ENCODE data around the gene YARS1. TPM values are rescaled to one million over a fixed set of nuclear protein-coding genes. Genes with fewer than 3 reads are reported as not detected.

Gene YARS1
- total and polyA plus RNA-seq, 2 of the 13 experiments (the other 11 are each of a cell fraction or from before 2014, with no cell fraction given), result 50.1 to 113 TPM

DNA sequence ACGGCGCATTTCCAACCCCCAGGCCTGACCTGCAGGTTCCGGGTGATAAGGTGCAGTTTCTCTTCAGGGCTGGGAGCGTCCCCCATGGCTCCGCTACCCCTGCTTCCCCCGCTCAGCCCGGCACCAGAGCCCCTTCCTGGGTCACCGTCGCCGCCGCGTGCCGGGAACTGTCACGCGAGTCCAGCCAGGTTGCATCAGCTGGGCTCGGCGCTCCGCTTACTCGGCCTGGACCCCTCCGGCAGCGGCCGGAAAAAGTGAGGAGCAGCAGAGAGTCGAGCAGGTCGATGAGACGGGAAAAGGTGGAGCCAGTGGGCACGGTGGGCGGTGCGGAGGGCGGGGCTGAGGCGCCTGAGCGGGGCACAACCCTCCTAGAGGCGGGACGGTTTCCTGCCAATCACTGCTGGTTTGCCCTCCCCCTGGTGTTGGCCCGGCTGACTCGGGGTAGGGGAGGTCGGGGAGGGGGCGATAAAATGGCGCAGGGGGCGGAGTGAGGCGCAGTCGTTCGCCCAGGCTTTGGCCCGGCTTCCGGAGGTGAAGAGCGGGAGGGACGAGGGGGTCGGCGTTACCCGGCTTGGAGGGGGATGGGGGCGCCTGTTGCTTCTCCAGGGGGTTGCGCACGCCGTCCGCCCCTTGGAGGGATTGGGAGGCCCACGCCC lies at the start of gene YARS1, which contains the start of gene S100PBP (continued):
- TF ChIP-seq, protein P1, sequence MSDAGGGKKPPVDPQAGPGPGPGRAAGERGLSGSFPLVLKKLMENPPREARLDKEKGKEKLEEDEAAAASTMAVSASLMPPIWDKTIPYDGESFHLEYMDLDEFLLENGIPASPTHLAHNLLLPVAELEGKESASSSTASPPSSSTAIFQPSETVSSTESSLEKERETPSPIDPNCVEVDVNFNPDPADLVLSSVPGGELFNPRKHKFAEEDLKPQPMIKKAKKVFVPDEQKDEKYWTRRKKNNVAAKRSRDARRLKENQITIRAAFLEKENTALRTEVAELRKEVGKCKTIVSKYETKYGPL (CRISPR knock-in tag; IDR thresholded peaks at IDR 0.05), result peak; percentile 54; the same call in 1 of the 2 replicates
- TF ChIP-seq, protein P2, sequence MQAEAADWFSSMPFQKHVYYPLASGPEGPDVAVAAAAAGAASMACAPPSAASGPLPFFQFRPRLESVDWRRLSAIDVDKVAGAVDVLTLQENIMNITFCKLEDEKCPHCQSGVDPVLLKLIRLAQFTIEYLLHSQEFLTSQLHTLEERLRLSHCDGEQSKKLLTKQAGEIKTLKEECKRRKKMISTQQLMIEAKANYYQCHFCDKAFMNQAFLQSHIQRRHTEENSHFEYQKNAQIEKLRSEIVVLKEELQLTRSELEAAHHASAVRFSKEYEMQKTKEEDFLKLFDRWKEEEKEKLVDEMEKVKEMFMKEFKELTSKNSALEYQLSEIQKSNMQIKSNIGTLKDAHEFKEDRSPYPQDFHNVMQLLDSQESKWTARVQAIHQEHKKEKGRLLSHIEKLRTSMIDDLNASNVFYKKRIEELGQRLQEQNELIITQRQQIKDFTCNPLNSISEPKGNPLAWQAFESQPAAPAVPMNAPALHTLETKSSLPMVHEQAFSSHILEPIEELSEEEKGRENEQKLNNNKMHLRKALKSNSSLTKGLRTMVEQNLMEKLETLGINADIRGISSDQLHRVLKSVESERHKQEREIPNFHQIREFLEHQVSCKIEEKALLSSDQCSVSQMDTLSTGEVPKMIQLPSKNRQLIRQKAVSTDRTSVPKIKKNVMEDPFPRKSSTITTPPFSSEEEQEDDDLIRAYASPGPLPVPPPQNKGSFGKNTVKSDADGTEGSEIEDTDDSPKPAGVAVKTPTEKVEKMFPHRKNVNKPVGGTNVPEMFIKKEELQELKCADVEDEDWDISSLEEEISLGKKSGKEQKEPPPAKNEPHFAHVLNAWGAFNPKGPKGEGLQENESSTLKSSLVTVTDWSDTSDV (CRISPR knock-in tag; IDR thresholded peaks at IDR 0.05), result peak; percentile 75; the same call in 1 of the 2 replicates
- TF ChIP-seq FOXO1 (CRISPR knock-in tag; IDR thresholded peaks at IDR 0.05) (peak; percentile 56; the same call in 1 of the 2 replicates), ZBTB42 (CRISPR knock-in tag; IDR thresholded peaks at IDR 0.05) (0 out of 2 replicates have a peak, but pooled peaks have one; percentile 41), ZNF605 (CRISPR knock-in tag; IDR thresholded peaks at IDR 0.05) (peak; percentile 94; the same call in 1 of the 2 replicates), FOSL2 (CRISPR knock-in tag; IDR thresholded peaks at IDR 0.05) (peak; percentile 83), ZNF296 (CRISPR knock-in tag; conservative IDR thresholded peaks at IDR 0.05) (no peak), ZSCAN29 (CRISPR knock-in tag; conservative IDR thresholded peaks at IDR 0.05) (peak; percentile 69; the same call in 1 of the 2 replicates), TP53 (CRISPR knock-in tag; conservative IDR thresholded peaks at IDR 0.05) (peak; percentile 79), ZNF10 (CRISPR knock-in tag; IDR thresholded peaks at IDR 0.05; ENCODE audit: borderline replicate concordance, low read depth) (no peak), ZNF225 (CRISPR knock-in tag; IDR thresholded peaks at IDR 0.05) (peak; percentile 89; the same call in 1 of the 2 replicates), KLF13 (CRISPR knock-in tag; IDR thresholded peaks at IDR 0.05) (no peak), ZNF354B (CRISPR knock-in tag; IDR thresholded peaks at IDR 0.05) (0 out of 2 replicates have a peak, but pooled peaks have one; percentile 82)
- TF ChIP-seq, protein P3, sequence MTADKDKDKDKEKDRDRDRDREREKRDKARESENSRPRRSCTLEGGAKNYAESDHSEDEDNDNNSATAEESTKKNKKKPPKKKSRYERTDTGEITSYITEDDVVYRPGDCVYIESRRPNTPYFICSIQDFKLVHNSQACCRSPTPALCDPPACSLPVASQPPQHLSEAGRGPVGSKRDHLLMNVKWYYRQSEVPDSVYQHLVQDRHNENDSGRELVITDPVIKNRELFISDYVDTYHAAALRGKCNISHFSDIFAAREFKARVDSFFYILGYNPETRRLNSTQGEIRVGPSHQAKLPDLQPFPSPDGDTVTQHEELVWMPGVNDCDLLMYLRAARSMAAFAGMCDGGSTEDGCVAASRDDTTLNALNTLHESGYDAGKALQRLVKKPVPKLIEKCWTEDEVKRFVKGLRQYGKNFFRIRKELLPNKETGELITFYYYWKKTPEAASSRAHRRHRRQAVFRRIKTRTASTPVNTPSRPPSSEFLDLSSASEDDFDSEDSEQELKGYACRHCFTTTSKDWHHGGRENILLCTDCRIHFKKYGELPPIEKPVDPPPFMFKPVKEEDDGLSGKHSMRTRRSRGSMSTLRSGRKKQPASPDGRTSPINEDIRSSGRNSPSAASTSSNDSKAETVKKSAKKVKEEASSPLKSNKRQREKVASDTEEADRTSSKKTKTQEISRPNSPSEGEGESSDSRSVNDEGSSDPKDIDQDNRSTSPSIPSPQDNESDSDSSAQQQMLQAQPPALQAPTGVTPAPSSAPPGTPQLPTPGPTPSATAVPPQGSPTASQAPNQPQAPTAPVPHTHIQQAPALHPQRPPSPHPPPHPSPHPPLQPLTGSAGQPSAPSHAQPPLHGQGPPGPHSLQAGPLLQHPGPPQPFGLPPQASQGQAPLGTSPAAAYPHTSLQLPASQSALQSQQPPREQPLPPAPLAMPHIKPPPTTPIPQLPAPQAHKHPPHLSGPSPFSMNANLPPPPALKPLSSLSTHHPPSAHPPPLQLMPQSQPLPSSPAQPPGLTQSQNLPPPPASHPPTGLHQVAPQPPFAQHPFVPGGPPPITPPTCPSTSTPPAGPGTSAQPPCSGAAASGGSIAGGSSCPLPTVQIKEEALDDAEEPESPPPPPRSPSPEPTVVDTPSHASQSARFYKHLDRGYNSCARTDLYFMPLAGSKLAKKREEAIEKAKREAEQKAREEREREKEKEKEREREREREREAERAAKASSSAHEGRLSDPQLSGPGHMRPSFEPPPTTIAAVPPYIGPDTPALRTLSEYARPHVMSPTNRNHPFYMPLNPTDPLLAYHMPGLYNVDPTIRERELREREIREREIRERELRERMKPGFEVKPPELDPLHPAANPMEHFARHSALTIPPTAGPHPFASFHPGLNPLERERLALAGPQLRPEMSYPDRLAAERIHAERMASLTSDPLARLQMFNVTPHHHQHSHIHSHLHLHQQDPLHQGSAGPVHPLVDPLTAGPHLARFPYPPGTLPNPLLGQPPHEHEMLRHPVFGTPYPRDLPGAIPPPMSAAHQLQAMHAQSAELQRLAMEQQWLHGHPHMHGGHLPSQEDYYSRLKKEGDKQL (CRISPR knock-in tag; IDR thresholded peaks at IDR 0.05; ENCODE audit: low read depth), result peak; percentile 47; the same call in 1 of the 2 replicates
- TF ChIP-seq, protein P4, sequence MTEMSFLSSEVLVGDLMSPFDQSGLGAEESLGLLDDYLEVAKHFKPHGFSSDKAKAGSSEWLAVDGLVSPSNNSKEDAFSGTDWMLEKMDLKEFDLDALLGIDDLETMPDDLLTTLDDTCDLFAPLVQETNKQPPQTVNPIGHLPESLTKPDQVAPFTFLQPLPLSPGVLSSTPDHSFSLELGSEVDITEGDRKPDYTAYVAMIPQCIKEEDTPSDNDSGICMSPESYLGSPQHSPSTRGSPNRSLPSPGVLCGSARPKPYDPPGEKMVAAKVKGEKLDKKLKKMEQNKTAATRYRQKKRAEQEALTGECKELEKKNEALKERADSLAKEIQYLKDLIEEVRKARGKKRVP (CRISPR knock-in tag; IDR thresholded peaks at IDR 0.05), result peak; percentile 100
- TF ChIP-seq, protein P5, sequence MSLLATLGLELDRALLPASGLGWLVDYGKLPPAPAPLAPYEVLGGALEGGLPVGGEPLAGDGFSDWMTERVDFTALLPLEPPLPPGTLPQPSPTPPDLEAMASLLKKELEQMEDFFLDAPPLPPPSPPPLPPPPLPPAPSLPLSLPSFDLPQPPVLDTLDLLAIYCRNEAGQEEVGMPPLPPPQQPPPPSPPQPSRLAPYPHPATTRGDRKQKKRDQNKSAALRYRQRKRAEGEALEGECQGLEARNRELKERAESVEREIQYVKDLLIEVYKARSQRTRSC (CRISPR knock-in tag; IDR thresholded peaks at IDR 0.05; ENCODE audit: low read depth), result peak; percentile 90; the same call in 1 of the 2 replicates

All from HepG2 (cell line).